ENCODE results near the gene DENND1C.
A peak's percentile ranks its signal among the peaks of the same experiment; 100 is the strongest.

The DENND1C gene

GRCh38 chr19:6442087-6442688 lies 39.4 kb downstream of the DENND1C start:
- Histone ChIP-seq H3K36me3 (peaks cover 5% of the 10 kb centered on the region; the same call in 1 of the 2 replicates), H3K27ac (no peak overlapping the region), H3K4me3 (ENCODE audit: low read depth, low read length) (no peak overlapping the region), H3K27me3 (ENCODE audit: insufficient read depth, low read depth, severe bottlenecking) (no peaks in the 10 kb centered on the region), H3K9me3 (ENCODE audit: severe bottlenecking) (no peaks in the 10 kb centered on the region)
- TF ChIP-seq CTCF (IDR thresholded peaks at IDR 0.05; ENCODE audit: low read depth, low read length): no peak
- DNase-seq: no peak

- DNase-seq: no peak
- Histone ChIP-seq H3K9me3 (ENCODE audit: severe bottlenecking) (no peaks in the 10 kb centered on the region), H3K27ac (no peak overlapping the region), H3K4me3 (ENCODE audit: low read depth, low read length) (no peak overlapping the region), H3K27me3 (ENCODE audit: insufficient read depth, low read depth, severe bottlenecking) (no peaks in the 10 kb centered on the region), H3K36me3 (no peaks in the 10 kb centered on the region; the same call in 1 of the 2 replicates)
- TF ChIP-seq CTCF (IDR thresholded peaks at IDR 0.05; ENCODE audit: low read depth, low read length): no peak
These were observed 40.7 kb downstream of the DENND1C start for GRCh38 chr19:6440905-6441304.

- Histone ChIP-seq H3K27me3 (ENCODE audit: insufficient read depth, low read depth, severe bottlenecking) (no peaks in the 10 kb centered on the region), H3K27ac (no peak overlapping the region), H3K36me3 (no peaks in the 10 kb centered on the region), H3K9me3 (ENCODE audit: severe bottlenecking) (no peaks in the 10 kb centered on the region), H3K4me3 (ENCODE audit: low read depth, low read length) (no peak overlapping the region)
- no peak for DNase-seq
- TF ChIP-seq CTCF (IDR thresholded peaks at IDR 0.05; ENCODE audit: low read depth, low read length): no peak
These were observed 41.8 kb downstream of the DENND1C start for GRCh38 chr19:6439743-6440142.

- Histone ChIP-seq H3K4me3 (ENCODE audit: low read depth, low read length) (no peak within 1 kb of the TSS), H3K36me3 (no peaks in the 10 kb centered on the region), H3K9me3 (ENCODE audit: severe bottlenecking) (no peaks in the 10 kb centered on the region), H3K27ac (no peak within 1 kb of the TSS), H3K27me3 (ENCODE audit: insufficient read depth, low read depth, severe bottlenecking) (no peaks in the 10 kb centered on the region)
- TF ChIP-seq CTCF (IDR thresholded peaks at IDR 0.05; ENCODE audit: low read depth, low read length): no peak
- no peak for DNase-seq
These were observed 47.9 kb downstream of the DENND1C start, which contains the start of gene SLC25A41 for GRCh38 chr19:6433663-6434062. Gene SLC25A41 (minus strand): TSS chr19:6433763. CDS start chr19:6433693, 70 bp downstream.

- H3K27ac ChIP-seq: no peak overlapping the region
These were observed 48.4 kb downstream of the DENND1C start for GRCh38 chr19:6433165-6433564.

More at GRCh38 chr19:6433165-6433564, 48.4 kb downstream of the DENND1C start:
- no peaks in the 10 kb centered on the region for H3K27me3 ChIP-seq (ENCODE audit: insufficient read depth, low read depth, severe bottlenecking)
- H3K4me3 ChIP-seq (ENCODE audit: low read depth, low read length): no peak overlapping the region
- DNase-seq: no peak
- TF ChIP-seq CTCF (IDR thresholded peaks at IDR 0.05; ENCODE audit: low read depth, low read length): 0 out of 2 replicates have a peak, but pooled peaks have one; percentile 4
- H3K9me3 ChIP-seq (ENCODE audit: severe bottlenecking): no peaks in the 10 kb centered on the region
- no peaks in the 10 kb centered on the region for H3K36me3 ChIP-seq

All from WERI-Rb-1 (cell line).